Measurements from ENCODE around the gene WDR27. TPM values are rescaled to one million over a fixed set of nuclear protein-coding genes. Genes with fewer than 3 reads are reported as not detected.
A peak's percentile ranks its signal among the peaks of the same experiment; 100 is the strongest.

WDR27 gene
- total RNA-seq, 2 donors from 2014 or later: 19.6 to 59.1 TPM

- ATAC-seq (no peak), DNase-seq (ENCODE audit: low spot score) (no peak)
- H3K4me1 Mint-ChIP-seq (ENCODE audit: low read depth in 2 of 2): peaks cover 26 to 27% of the 10 kb centered on the region in 2 donors
- H3K36me3 Mint-ChIP-seq: peaks cover 14% of the 10 kb centered on the region
- H3K9me3 Mint-ChIP-seq: peaks cover 7% of the 10 kb centered on the region
- H3K4me3 Mint-ChIP-seq: no peak overlapping the region
- no peaks in the 10 kb centered on the region for H3K27me3 Mint-ChIP-seq
- no peak overlapping the region for H3K27ac Mint-ChIP-seq
These were observed 6.7 kb downstream of the WDR27 start for GRCh38 chr6:169695131-169695530.

GRCh38 chr6:169692516-169692915 lies 9.3 kb downstream of the WDR27 start:
- H3K36me3 Mint-ChIP-seq: peaks cover 22% of the 10 kb centered on the region
- H3K27me3 Mint-ChIP-seq: no peaks in the 10 kb centered on the region
- H3K27ac Mint-ChIP-seq: no peak overlapping the region
- ATAC-seq: no peak
- no peak overlapping the region for H3K4me3 Mint-ChIP-seq
- peaks cover 7% of the 10 kb centered on the region for H3K9me3 Mint-ChIP-seq
- DNase-seq (ENCODE audit: low spot score): no peak
- H3K4me1 Mint-ChIP-seq (ENCODE audit: low read depth in 2 of 2): peaks cover 8 to 13% of the 10 kb centered on the region in 2 donors

- Mint-ChIP-seq H3K36me3 (peaks cover 29% of the 10 kb centered on the region), H3K4me3 (no peak overlapping the region), H3K4me1 (ENCODE audit: low read depth in 2 of 2) (peaks cover 6 to 12% of the 10 kb centered on the region in 2 donors), H3K27me3 (no peaks in the 10 kb centered on the region), H3K9me3 (peaks cover 9% of the 10 kb centered on the region), H3K27ac (no peak overlapping the region)
- DNase-seq (ENCODE audit: low spot score) (no peak), ATAC-seq (no peak)
These were observed 10.6 kb downstream of the WDR27 start for GRCh38 chr6:169691260-169691659.

GRCh38 chr6:169689287-169689686 lies 12.5 kb downstream of the WDR27 start:
- ATAC-seq (no peak), DNase-seq (ENCODE audit: low spot score) (no peak)
- Mint-ChIP-seq H3K4me3 (no peak overlapping the region), H3K36me3 (peaks cover 41% of the 10 kb centered on the region), H3K27me3 (no peaks in the 10 kb centered on the region), H3K9me3 (peaks cover 12% of the 10 kb centered on the region), H3K4me1 (ENCODE audit: low read depth in 2 of 2) (peaks cover 6 to 7% of the 10 kb centered on the region in 2 donors), H3K27ac (no peak overlapping the region)

GRCh38 chr6:169685860-169686259 lies 16.0 kb downstream of the WDR27 start:
- ATAC-seq: no peak
- Mint-ChIP-seq H3K9me3 (peaks cover 10% of the 10 kb centered on the region), H3K4me3 (no peak overlapping the region), H3K27me3 (no peaks in the 10 kb centered on the region), H3K4me1 (ENCODE audit: low read depth in 2 of 2) (peaks cover 3 to 7% of the 10 kb centered on the region in 2 donors), H3K36me3 (peaks cover 34% of the 10 kb centered on the region), H3K27ac (no peak overlapping the region)
- no peak for DNase-seq (ENCODE audit: low spot score)

GRCh38 chr6:169684056-169684455 lies 17.8 kb downstream of the WDR27 start:
- Mint-ChIP-seq H3K27me3 (no peaks in the 10 kb centered on the region), H3K36me3 (peaks cover 45% of the 10 kb centered on the region), H3K4me1 (ENCODE audit: low read depth in 2 of 2) (peaks cover 0 to 2% of the 10 kb centered on the region in 2 donors), H3K27ac (no peak overlapping the region), H3K4me3 (no peak overlapping the region), H3K9me3 (peaks cover 10% of the 10 kb centered on the region)
- ATAC-seq (no peak), DNase-seq (ENCODE audit: low spot score) (no peak)

- Mint-ChIP-seq H3K9me3 (no peaks in the 10 kb centered on the region), H3K27ac (no peak overlapping the region), H3K27me3 (no peaks in the 10 kb centered on the region), H3K4me1 (ENCODE audit: low read depth in 2 of 2) (no peaks in the 10 kb centered on the region), H3K4me3 (no peak overlapping the region), H3K36me3 (peaks cover 12% of the 10 kb centered on the region)
- DNase-seq (ENCODE audit: low spot score) (no peak), ATAC-seq (no peak)
These were observed 23.5 kb downstream of the WDR27 start for GRCh38 chr6:169678342-169678741.

GRCh38 chr6:169677096-169677495 lies 24.7 kb downstream of the WDR27 start:
- H3K4me3 Mint-ChIP-seq: no peak overlapping the region
- no peak for DNase-seq (ENCODE audit: low spot score)
- H3K27me3 Mint-ChIP-seq: no peaks in the 10 kb centered on the region
- H3K4me1 Mint-ChIP-seq (ENCODE audit: low read depth in 2 of 2): no peaks in the 10 kb centered on the region
- H3K9me3 Mint-ChIP-seq: no peaks in the 10 kb centered on the region
- ATAC-seq: no peak
- H3K36me3 Mint-ChIP-seq: peaks cover 12% of the 10 kb centered on the region
- H3K27ac Mint-ChIP-seq: no peak overlapping the region

- ATAC-seq (no peak), DNase-seq (ENCODE audit: low spot score) (no peak)
- H3K27ac Mint-ChIP-seq: no peak overlapping the region
- no peaks in the 10 kb centered on the region for H3K27me3 Mint-ChIP-seq
- H3K9me3 Mint-ChIP-seq: no peaks in the 10 kb centered on the region
- H3K4me3 Mint-ChIP-seq: no peak overlapping the region
- peaks cover 4% of the 10 kb centered on the region for H3K36me3 Mint-ChIP-seq
- peaks cover under 1 to 1% of the 10 kb centered on the region in 2 donors for H3K4me1 Mint-ChIP-seq (ENCODE audit: low read depth in 2 of 2)
These were observed 26.8 kb downstream of the WDR27 start for GRCh38 chr6:169675011-169675410.

- Mint-ChIP-seq H3K36me3 (no peaks in the 10 kb centered on the region), H3K27me3 (no peaks in the 10 kb centered on the region), H3K27ac (no peak overlapping the region), H3K4me1 (ENCODE audit: low read depth in 2 of 2) (peaks cover 3 to 9% of the 10 kb centered on the region in 2 donors), H3K9me3 (no peaks in the 10 kb centered on the region), H3K4me3 (no peak overlapping the region)
- ATAC-seq (no peak), DNase-seq (ENCODE audit: low spot score) (no peak)
These were observed 30.3 kb downstream of the WDR27 start for GRCh38 chr6:169671563-169671962.

GRCh38 chr6:169669889-169670288 lies 31.9 kb downstream of the WDR27 start:
- Mint-ChIP-seq H3K9me3 (no peaks in the 10 kb centered on the region), H3K27me3 (no peaks in the 10 kb centered on the region), H3K4me1 (ENCODE audit: low read depth in 2 of 2) (peaks cover 3 to 9% of the 10 kb centered on the region in 2 donors), H3K36me3 (no peaks in the 10 kb centered on the region), H3K4me3 (peak overlapping the region; percentile 44), H3K27ac (peak overlapping the region in 1 of 2 donors; percentile 54)
- DNase-seq (ENCODE audit: low spot score): no peak
- no peak for ATAC-seq

- no peaks in the 10 kb centered on the region for H3K36me3 Mint-ChIP-seq
- H3K4me1 Mint-ChIP-seq (ENCODE audit: low read depth in 2 of 2): peaks cover 3 to 9% of the 10 kb centered on the region in 2 donors
- no peaks in the 10 kb centered on the region for H3K27me3 Mint-ChIP-seq
- no peak for DNase-seq (ENCODE audit: low spot score)
- no peak for ATAC-seq
- H3K9me3 Mint-ChIP-seq: no peaks in the 10 kb centered on the region
- peak overlapping the region in 1 of 2 donors; percentile 54 for H3K27ac Mint-ChIP-seq
- no peak overlapping the region for H3K4me3 Mint-ChIP-seq
These were observed 32.7 kb downstream of the WDR27 start for GRCh38 chr6:169669147-169669546.

GRCh38 chr6:169668203-169668847 lies 33.5 kb downstream of the WDR27 start:
- ATAC-seq (no peak), DNase-seq (ENCODE audit: low spot score) (no peak)
- Mint-ChIP-seq H3K9me3 (no peaks in the 10 kb centered on the region), H3K36me3 (peaks cover 3% of the 10 kb centered on the region), H3K4me3 (no peak overlapping the region), H3K4me1 (ENCODE audit: low read depth in 2 of 2) (peaks cover 3 to 9% of the 10 kb centered on the region in 2 donors), H3K27ac (no peak overlapping the region), H3K27me3 (no peaks in the 10 kb centered on the region)

GRCh38 chr6:169667716-169668115 lies 34.1 kb downstream of the WDR27 start:
- Mint-ChIP-seq H3K9me3 (no peaks in the 10 kb centered on the region), H3K4me3 (no peak overlapping the region), H3K27me3 (no peaks in the 10 kb centered on the region), H3K27ac (no peak overlapping the region), H3K36me3 (peaks cover 8% of the 10 kb centered on the region), H3K4me1 (ENCODE audit: low read depth in 2 of 2) (peaks cover 3 to 9% of the 10 kb centered on the region in 2 donors)
- no peak for ATAC-seq
- no peak for DNase-seq (ENCODE audit: low spot score)

- no peaks in the 10 kb centered on the region for H3K27me3 Mint-ChIP-seq
- no peak overlapping the region for H3K27ac Mint-ChIP-seq
- H3K4me3 Mint-ChIP-seq: no peak overlapping the region
- ATAC-seq: no peak
- peaks cover 3 to 9% of the 10 kb centered on the region in 2 donors for H3K4me1 Mint-ChIP-seq (ENCODE audit: low read depth in 2 of 2)
- peaks cover 8% of the 10 kb centered on the region for H3K36me3 Mint-ChIP-seq
- no peak for DNase-seq (ENCODE audit: low spot score)
- no peaks in the 10 kb centered on the region for H3K9me3 Mint-ChIP-seq
These were observed 35.4 kb downstream of the WDR27 start for GRCh38 chr6:169666441-169666840.

All from natural killer cell treated with Interleukin-12 subunit alpha and Interleukin-12 subunit beta and Interleukin-15 and Interleukin-18, amount 100 ng/mL, for 72 hours (primary cell).